HepG2 (cell line): ENCODE results near the gene EVI2B. TPM values are rescaled to one million over a fixed set of nuclear protein-coding genes. Genes with fewer than 3 reads are reported as not detected.

Experiments used
- ATAC-seq: fragments of 200-7000 bp; cut with Tn5 transposase; 3 replicates; pipeline ENCODE4 v1.9.1; 2020; ENCODE audit warnings: mild to moderate bottlenecking, moderate library complexity
- BruUV-seq: library from RNA; stranded (reverse); fragments of 400-500 nt; replicated peaks from 2 replicates; lab custom pipeline; 2021; lab: Mats Ljungman, UMichigan
- CTCF ChIA-PET: fragments of 300-600 bp; formaldehyde crosslinking; extraction: SDS; loops from one replicate; lab custom pipeline; 2021; ENCODE audit warnings: low total read pairs, inconsistent platforms, low intra/inter-chr PET ratio; lab: Yijun Ruan, JAX
- POLR2A ChIA-PET: fragments of 350-600 bp; sonication (Branson Sonifier 250); formaldehyde crosslinking; loops from one replicate; lab custom pipeline; 2020; ENCODE audit warnings: antibody characterized with exemption, inconsistent platforms; lab: Yijun Ruan, JAX
- DNase-seq: peaks from one replicate; pipeline ENCODE4 v3.0.0-alpha.2; 2015; ENCODE audit warnings: low spot score
- FAIRE-seq: peaks from 3 replicates; lab custom pipeline; 2011; peaks lifted over from hg19 to GRCh38; lab: Jason Lieb, UNC
- H2AFZ ChIP-seq: one replicate; pipeline ENCODE4 v1.6.1; 2011; ENCODE audit warnings: low read length, inconsistent platforms
- H3K27ac ChIP-seq: fragments of 300-600 bp; 3 replicates; pipeline ENCODE4 v1.8.0; 2011; ENCODE audit warnings: mixed run types, mild to moderate bottlenecking, mixed read lengths, low read length, inconsistent platforms; ENCODE audit not compliant: insufficient read depth; ENCODE audit errors: extremely low read length
- H3K27me3 ChIP-seq, 2 experiments: fragments of 200-600 bp in 1 of 2; 2 replicates in 1 of 2; 3 replicates in 1 of 2; pipeline versions ENCODE4 v1.6.0 to v1.8.0; 2011; ENCODE audit warnings: low read length in 2 of 2, mild to moderate bottlenecking in 2 of 2, moderate library complexity in 2 of 2, inconsistent platforms in 1 of 2; ENCODE audit not compliant: insufficient read depth in 2 of 2, control insufficient read depth in 1 of 2
- H3K36me3 ChIP-seq, 2 experiments: fragments of 200-600 bp in 1 of 2; replicated peaks in 1 of 2; 2 replicates in 1 of 2; 3 replicates in 1 of 2; pipeline versions ENCODE4 v1.5.1 to v1.8.0; 2011; ENCODE audit warnings: low read length in 2 of 2, inconsistent platforms in 1 of 2; ENCODE audit not compliant: insufficient read depth in 2 of 2, control insufficient read depth in 1 of 2
- H3K4me1 ChIP-seq: 2 replicates; pipeline ENCODE4 v1.5.1; 2012; ENCODE audit warnings: low read length, inconsistent platforms; ENCODE audit not compliant: insufficient read depth
- H3K4me2 ChIP-seq: 2 replicates; pipeline ENCODE4 v1.6.0; 2011; ENCODE audit warnings: low read depth, low read length, inconsistent platforms
- H3K4me3 ChIP-seq, 3 experiments: fragments of 200-600 bp in 1 of 3; sonication (generic), shearing (Covaris generic) in 1 of 3; replicated peaks in 1 of 3; 2 replicates each; pipeline ENCODE4 v1.5.1; 2011 to 2016; ENCODE audit warnings: low read length in 3 of 3, inconsistent platforms in 2 of 3, low read depth in 2 of 3, mild to moderate bottlenecking in 2 of 3, control low read depth in 1 of 3, mixed read lengths in 1 of 3; ENCODE audit not compliant: insufficient read depth in 1 of 3
- H3K79me2 ChIP-seq: one replicate; pipeline ENCODE4 v1.6.1; 2011; ENCODE audit warnings: low read length, inconsistent platforms; ENCODE audit not compliant: insufficient read depth
- H3K9ac ChIP-seq: 2 replicates; pipeline ENCODE4 v1.6.0; 2011; ENCODE audit warnings: mild to moderate bottlenecking, low read depth, low read length, inconsistent platforms; ENCODE audit not compliant: insufficient read depth
- H3K9me3 ChIP-seq: 2 replicates; pipeline ENCODE4 v1.5.1; 2012; ENCODE audit warnings: mild to moderate bottlenecking, low read length
- H4K20me1 ChIP-seq: 2 replicates; pipeline ENCODE4 v1.6.0; 2011; ENCODE audit warnings: inconsistent platforms, mild to moderate bottlenecking, low read length, moderate library complexity; ENCODE audit not compliant: insufficient read depth
- GPN1 ChIP-seq: sonication (generic); formaldehyde crosslinking; IDR thresholded peaks from 2 replicates; pipeline ENCODE4 v1.5.1; 2020; ENCODE audit warnings: missing genetic modification reagents, borderline replicate concordance
- HOXA9 ChIP-seq: sonication (generic); formaldehyde crosslinking; IDR thresholded peaks from 2 replicates; pipeline ENCODE4 v1.8.1; 2022; ENCODE audit warnings: missing genetic modification reagents, mild to moderate bottlenecking, moderate library complexity, borderline replicate concordance
- POLR2A ChIP-seq, 2 experiments: IDR thresholded peaks; 2 replicates each; pipeline ENCODE4 v1.6.1; 2011; ENCODE audit warnings: low read depth in 2 of 2, low read length in 2 of 2, mild to moderate bottlenecking in 1 of 2, moderate library complexity in 1 of 2; ENCODE audit not compliant: insufficient read depth in 1 of 2
- TEAD2 ChIP-seq: sonication (generic); formaldehyde crosslinking; IDR thresholded peaks from 2 replicates; pipeline ENCODE4 v1.9.0; 2021; ENCODE audit warnings: missing genetic modification reagents
- ZBTB38 ChIP-seq: sonication (generic); formaldehyde crosslinking; IDR thresholded peaks from 2 replicates; pipeline ENCODE4 v1.5.1; 2020; ENCODE audit warnings: mild to moderate bottlenecking, missing genetic modification reagents
- ZNF367 ChIP-seq: sonication (generic); formaldehyde crosslinking; IDR thresholded peaks from 2 replicates; pipeline ENCODE4 v1.4.0; 2020; ENCODE audit warnings: missing genetic modification reagents, borderline replicate concordance
- ZNF839 ChIP-seq: sonication (generic); formaldehyde crosslinking; IDR thresholded peaks from 2 replicates; pipeline ENCODE4 v1.4.0; 2020; ENCODE audit warnings: missing genetic modification reagents, mild to moderate bottlenecking, borderline replicate concordance
- WGBS: methylation state at CpG from one replicate; pipeline ENCODE4 v1.1.6; 2017; ENCODE audit warnings: low lambda C conversion rate; 5-methylcytosine and 5-hydroxymethylcytosine counted together
- in situ Hi-C: cut with HindIII; loops from 2 replicates; pipeline ENCODE4 v1.10.0; 2017; ENCODE audit warnings: low pct_unique_long_range_greater_than_20kb; ENCODE audit not compliant: extremely low pct_ligation_motif_present
- intact Hi-C: fragments of 100-400 bp; cut with micrococcal nuclease; formaldehyde crosslinking; loops from one replicate; pipeline ENCODE4 v1.10.0; 2022; ENCODE audit not compliant: unreplicated experiment
- polyA plus RNA-seq, 8 experiments: library from polyadenylated mRNA; depleted of rRNA in 3 of 8; stranded (reverse) in 7 of 8; unstranded in 1 of 8; fragments of >200 nt; fragmentation: Illumina TruSeq in 4 of 8; extraction: Trizol in 4 of 8; gene quantifications; 2 replicates each; pipeline versions ENCODE4 v1.2.1 to v1.2.3, GENCODE V29; 2011 to 2016; ENCODE audit warnings: low read depth in 4 of 8, missing spikeins in 1 of 8, mixed read lengths in 1 of 8; ENCODE audit not compliant: insufficient read depth in 1 of 8
- total RNA-seq, 5 experiments: library from RNA; depleted of rRNA; stranded (reverse); fragments of >200 nt; fragmentation: Illumina TruSeq; extraction: Trizol; gene quantifications; 2 replicates each; pipeline ENCODE4 v1.2.3, GENCODE V29; 2016; ENCODE audit warnings: low read depth in 1 of 5
- TF ChIP-seq, protein P1 (sequence below): sonication (generic); formaldehyde crosslinking; IDR thresholded peaks from 2 replicates; pipeline ENCODE4 v1.4.0; 2020; ENCODE audit warnings: mild to moderate bottlenecking, low read depth, missing genetic modification reagents
- TF ChIP-seq, protein P2 (sequence below): sonication (generic); formaldehyde crosslinking; IDR thresholded peaks from 2 replicates; pipeline ENCODE4 v1.9.0; 2022; ENCODE audit warnings: low read depth, missing genetic modification reagents

EVI2B gene
- total and polyA plus RNA-seq, 2 of the 13 experiments (the other 11 are each of a cell fraction or from before 2014, with no cell fraction given) = not detected

DNA sequence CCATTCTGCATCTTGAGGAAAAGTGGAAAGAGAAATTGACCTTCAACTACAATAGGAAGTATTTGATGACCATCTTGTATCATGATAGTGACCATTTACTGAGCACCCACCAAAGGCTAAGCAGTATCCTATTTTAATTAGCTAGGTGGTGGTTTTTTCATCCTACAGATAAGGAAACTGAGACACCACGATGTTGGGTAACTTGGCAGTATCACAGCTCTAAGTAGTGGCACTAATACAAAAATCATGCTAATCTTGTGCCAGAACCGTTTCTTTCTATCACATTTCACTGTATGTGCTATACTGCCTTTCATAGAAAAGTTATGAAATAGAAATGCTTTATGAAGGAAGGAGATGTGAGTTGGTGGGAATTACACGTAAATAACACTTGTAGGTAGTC, 2.3 kb downstream of the EVI2B start:
- Histone ChIP-seq H2AFZ (no peak overlapping the region), H3K4me1 (no peaks in the 10 kb centered on the region), H3K27ac (no peak overlapping the region), H3K36me3 (no peaks in the 10 kb centered on the region), H3K9me3 (no peaks in the 10 kb centered on the region), H3K79me2 (no peaks in the 10 kb centered on the region), H3K4me2 (no peak overlapping the region), H3K4me3 (no peak overlapping the region), H4K20me1 (no peaks in the 10 kb centered on the region)
- DNase-seq = no peak
- BruUV-seq = no TSS peak
- FAIRE-seq = no peak
- TF ChIP-seq HOXA9 (CRISPR knock-in tag) (no peak), ZBTB38 (CRISPR knock-in tag) (no peak), ZNF839 (CRISPR knock-in tag) (no peak), TEAD2 (CRISPR knock-in tag) (no peak), POLR2A (IDR thresholded peaks at IDR 0.05; ENCODE audit: insufficient read depth in 1 of 2, low read depth in 2 of 2, low read length in 2 of 2) (no peak), GPN1 (CRISPR knock-in tag) (no peak), ZNF367 (no peak)
- TF ChIP-seq, protein P1, sequence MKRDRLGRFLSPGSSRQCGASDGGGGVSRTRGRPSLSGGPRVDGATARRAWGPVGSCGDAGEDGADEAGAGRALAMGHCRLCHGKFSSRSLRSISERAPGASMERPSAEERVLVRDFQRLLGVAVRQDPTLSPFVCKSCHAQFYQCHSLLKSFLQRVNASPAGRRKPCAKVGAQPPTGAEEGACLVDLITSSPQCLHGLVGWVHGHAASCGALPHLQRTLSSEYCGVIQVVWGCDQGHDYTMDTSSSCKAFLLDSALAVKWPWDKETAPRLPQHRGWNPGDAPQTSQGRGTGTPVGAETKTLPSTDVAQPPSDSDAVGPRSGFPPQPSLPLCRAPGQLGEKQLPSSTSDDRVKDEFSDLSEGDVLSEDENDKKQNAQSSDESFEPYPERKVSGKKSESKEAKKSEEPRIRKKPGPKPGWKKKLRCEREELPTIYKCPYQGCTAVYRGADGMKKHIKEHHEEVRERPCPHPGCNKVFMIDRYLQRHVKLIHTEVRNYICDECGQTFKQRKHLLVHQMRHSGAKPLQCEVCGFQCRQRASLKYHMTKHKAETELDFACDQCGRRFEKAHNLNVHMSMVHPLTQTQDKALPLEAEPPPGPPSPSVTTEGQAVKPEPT = no peak
- TF ChIP-seq, protein P2, sequence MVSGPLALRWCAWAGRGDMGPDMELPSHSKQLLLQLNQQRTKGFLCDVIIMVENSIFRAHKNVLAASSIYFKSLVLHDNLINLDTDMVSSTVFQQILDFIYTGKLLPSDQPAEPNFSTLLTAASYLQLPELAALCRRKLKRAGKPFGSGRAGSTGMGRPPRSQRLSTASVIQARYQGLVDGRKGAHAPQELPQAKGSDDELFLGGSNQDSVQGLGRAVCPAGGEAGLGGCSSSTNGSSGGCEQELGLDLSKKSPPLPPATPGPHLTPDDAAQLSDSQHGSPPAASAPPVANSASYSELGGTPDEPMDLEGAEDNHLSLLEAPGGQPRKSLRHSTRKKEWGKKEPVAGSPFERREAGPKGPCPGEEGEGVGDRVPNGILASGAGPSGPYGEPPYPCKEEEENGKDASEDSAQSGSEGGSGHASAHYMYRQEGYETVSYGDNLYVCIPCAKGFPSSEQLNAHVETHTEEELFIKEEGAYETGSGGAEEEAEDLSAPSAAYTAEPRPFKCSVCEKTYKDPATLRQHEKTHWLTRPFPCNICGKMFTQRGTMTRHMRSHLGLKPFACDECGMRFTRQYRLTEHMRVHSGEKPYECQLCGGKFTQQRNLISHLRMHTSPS (CRISPR knock-in tag) = no peak
- TF ChIP-seq, all 625 proteins: peak for 0
- H3K9ac ChIP-seq = no peak overlapping the region
- ChIA-PET CTCF (no interaction called here), POLR2A (no interaction called here)
- in situ Hi-C loops (no loop called here), intact Hi-C loops (no loop called here)
- no peaks in the 10 kb centered on the region for H3K27me3 ChIP-seq
- WGBS = 99% methylated on average over 3 of the region's 3 CpGs
- no peak for ATAC-seq
